GM18858 (cell line): Measurements from ENCODE around the gene ST6GALNAC4.

Experiments
- ATAC-seq: cut with Tn5 transposase; IDR thresholded peaks from one replicate; pipeline ENCODE4 v1.9.1; 2021; ENCODE audit not compliant: unreplicated experiment

Gene ST6GALNAC4, protein sequence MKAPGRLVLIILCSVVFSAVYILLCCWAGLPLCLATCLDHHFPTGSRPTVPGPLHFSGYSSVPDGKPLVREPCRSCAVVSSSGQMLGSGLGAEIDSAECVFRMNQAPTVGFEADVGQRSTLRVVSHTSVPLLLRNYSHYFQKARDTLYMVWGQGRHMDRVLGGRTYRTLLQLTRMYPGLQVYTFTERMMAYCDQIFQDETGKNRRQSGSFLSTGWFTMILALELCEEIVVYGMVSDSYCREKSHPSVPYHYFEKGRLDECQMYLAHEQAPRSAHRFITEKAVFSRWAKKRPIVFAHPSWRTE

DNA sequence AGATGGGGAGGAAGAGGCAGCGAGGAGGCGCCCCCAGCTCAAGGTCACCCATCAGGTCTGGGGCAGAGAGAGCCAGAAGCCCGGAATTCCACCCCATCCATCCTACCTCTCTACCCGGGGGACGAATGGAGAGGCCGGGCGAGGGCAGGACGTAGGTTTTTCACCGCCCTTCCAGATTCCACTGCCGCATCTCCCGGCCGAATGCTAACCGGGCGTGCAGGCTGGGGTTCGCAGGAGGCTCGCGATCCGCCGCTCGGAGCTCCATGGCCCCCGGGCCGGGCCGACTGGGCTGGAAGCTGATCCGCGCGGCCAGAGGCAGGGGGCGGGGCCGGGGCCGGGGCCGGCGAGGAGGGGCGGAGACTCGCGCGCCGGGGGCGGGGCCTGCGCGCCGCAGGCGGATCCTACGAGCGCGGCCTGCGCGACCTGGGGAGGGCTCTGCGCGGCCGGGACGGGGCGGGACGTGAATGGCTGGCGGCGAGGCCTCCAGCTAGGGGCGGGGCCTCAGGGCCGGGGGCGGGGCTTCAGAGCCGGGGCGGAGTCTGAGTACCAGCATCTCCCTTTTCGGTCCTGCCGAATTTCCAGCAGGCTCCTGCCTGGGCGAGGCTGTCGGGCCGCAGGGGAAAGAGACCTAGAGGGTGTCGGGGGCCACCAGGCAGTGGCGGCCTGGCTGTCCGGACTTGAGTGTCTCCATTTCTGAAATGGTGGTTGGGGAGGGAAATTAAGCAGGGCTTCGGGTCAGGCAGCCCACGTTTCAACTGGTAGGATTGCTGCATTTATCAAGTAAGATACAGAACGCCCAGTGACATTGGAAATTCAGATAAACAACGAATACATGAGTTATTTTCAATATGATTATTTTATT, at the start of gene ST6GALNAC4:
ST6GALNAC4 (minus strand) TSS at position 322 of the 862 bp plus-strand sequence. CDS start 622 bp downstream, outside the sequence.
- ATAC-seq = peak; percentile 32

DNA sequence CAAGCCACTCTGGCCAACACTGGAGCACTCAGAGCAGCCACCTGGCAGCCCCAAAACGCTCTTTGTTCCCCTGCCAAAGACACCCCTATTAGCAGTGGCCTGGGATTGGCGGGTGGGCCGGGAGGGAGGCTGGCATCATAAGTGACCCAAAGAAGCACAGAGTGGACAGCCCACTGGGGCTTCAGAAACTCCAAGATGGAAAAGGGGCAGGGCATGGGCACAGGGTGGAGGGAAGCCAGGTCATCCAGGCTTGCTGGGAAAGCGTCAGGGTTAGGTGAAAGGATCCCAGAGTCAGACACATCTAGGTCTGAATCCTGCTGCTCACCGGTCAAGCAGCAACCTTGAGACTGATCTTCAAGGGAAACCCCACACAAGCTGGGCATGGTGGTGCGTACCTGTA, 49.1 kb upstream of the ST6GALNAC4 start:
- ATAC-seq = no peak

DNA sequence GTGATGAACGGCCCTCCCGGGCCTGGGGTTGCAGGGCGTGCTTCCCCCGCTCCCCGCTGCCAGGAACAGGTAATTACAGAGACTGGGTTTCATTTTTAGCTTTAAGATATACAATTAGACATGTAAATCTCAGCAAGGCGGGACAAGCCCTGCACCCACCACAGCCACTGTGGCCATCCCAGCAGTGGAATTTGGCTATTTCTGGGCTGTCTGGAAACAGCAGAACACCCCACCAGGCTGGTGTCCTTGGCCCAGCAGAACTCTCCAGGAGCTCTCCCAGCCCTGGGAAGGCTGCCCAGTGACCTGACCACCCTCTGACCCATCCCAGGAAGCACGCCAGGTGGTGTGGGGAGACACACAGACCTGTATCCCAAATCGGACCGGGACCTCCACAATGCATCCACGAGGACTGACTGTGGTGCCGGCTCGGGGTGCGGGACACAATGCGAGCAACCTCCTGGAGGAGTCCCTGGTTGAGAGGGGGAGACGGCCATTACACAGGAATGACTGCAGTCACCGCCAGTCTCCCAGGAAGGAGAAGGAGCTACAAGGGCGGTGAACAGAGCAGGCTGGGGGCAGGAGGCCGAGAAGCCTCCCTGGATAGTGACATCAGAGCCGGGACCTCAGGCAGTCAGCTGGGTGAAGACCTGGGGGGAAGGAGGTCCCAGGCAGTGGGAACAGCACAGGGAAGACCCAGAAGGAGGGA, 46.7 kb upstream of the ST6GALNAC4 start:
- ATAC-seq = no peak

DNA sequence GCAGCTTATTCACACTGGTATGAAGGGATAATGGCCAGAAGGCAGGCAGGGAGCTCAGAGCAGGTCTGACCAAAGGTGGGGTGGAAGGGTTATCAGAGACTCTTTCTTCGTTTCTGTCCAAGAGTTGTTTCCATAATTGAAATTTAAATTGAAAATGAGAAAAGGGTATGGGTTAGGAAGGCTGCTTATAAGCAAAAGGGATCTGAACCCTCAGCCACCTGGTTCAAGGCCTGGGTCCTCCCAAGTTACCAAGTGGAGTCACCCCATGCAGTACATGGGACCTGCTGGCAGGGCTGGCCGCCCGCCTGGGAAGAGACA, 46.2 kb upstream of the ST6GALNAC4 start:
- no peak for ATAC-seq

DNA sequence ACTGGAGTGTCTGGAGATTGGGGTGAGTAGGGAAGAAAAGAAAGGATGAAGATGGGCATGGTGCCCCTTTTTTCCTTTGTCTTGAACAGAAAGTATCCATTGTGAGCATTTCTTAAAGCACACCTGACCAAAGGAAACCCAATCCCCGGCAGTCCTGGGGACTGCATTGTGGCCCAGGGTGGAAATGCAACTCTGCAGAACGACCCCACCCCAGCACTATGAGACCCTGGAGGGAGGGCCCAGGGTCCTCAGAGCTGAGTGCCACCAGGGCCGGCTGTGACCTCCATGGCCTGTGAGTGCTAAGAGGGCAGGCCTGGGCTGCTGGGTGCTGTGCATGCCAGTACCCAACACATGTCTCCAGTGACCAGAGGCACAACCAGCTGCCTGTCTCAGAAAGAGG, 45.4 kb upstream of the ST6GALNAC4 start:
- no peak for ATAC-seq

DNA sequence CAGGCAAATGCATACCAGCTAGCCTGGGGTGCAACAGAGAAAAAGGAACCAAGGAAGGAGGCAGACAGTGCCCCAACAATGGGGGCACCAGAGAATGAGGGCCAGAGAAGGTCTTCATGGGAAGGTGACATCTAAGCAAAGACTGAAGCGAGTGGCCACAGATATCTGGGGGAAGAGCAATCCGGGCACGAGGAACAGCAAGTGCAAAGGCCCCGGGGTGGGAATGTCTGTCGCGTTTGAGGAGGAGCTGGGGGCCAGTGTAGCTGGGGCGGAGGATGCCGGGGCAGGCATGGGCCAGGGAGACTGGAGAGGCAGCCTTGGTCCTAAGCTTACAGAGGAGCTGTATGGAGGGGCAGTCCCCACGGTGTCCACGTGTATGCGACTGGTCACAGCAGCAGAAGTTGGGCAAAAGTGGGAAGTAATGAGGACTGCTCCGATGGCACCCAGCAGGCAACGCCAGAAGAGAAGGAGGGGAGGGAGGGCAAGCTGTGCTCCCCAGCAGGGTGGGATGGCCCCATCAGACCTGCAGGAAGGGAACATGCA, 44.8 kb upstream of the ST6GALNAC4 start:
- no peak for ATAC-seq

DNA sequence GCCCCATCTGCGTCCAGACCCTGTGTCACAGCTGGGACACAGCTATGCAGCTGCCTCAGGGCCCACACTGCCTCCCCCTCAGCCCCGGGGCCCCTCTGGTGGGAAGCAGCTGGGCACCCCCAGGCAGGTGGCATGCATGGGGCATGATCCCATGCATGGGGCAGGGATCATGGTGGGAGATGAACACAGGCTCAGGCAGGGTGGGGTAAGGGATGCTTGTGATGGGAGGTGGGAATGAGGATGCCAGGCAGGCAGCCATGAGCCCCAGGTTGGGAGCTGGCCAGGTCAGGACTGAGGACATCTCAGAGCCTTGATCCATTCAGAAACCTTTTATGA, 44.3 kb upstream of the ST6GALNAC4 start:
- no peak for ATAC-seq

DNA sequence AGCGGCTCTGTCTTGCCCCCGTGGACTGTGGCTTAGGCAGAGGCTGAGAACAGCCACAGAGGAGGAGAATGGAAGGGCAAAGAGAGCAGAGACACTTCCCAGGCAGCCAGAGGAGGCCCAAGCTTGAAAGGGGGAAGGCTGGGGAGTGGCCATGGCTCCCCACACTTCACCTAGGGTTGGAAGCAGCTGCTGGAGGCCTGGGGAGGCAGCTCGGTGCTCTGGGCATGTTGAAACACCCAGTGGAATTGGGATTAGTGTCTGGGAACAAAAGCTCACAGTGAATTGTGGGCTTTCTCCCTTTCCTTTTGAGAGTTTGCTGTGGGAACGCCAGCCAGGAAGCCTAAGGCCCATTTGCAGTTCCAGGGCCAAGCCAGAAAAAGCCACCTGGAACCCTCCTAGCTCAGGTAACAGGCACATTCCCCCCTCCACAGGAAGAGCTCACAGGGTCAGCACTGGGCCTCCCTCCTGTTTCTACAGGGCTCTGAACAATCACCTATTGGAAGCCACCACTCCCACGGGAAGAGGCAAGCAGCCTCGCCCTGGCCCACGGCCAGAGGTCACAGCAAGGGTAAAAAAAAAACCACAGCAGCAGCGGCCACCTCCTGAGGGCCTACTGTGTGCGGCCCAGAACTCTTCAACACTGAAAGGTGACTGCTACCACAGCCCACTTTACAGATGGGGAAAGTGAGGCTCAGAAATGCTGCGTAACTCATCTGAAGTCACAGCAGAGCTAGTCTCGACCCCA, 43.7 kb upstream of the ST6GALNAC4 start:
- ATAC-seq = no peak

DNA sequence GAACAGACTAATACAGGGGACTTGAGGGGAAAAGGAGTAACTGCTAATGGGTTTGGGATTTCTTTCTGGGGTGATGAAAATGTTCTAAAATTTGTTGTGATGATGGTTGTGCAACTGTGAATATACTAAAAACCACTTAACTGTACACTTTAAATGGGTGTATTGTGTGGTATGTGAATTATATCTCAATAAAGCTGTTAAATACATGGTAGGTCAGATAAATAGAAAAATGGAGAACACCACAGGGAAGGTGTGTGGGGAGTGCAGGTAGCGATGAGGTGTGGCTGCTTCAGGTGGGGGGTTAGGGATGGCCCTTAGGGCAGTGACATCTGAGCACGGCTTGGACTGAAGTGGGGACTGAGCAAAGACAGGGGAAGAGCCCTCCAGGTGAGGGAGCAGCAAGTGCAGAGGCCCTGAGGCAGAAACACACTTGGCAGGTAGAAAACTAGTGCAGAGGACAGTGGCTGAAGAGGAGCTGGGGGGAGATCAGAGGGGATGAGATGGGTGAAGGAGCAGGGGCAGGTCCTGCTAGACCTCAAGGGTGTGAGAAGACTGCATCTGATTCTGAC, 43.1 kb upstream of the ST6GALNAC4 start:
- no peak for ATAC-seq

DNA sequence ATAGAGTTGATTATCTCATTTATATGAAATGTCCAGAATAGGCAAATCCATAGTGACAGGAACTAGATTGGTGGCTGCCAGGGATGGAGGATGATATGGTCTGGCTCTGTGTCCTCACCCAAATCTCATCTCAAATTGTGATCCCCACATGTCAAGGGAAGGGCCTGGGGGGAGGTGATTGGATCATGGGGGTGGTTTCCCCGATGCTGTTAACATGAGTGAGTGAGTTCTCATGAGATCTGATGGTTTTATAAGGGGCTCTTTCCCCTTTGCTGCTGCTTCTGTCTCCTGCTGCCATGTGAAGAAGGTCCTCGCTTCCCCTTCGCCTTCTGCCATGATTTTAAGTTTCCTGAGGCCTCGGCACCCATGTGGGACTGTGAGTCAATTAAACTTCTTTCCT, 42.6 kb upstream of the ST6GALNAC4 start:
- ATAC-seq = no peak

DNA sequence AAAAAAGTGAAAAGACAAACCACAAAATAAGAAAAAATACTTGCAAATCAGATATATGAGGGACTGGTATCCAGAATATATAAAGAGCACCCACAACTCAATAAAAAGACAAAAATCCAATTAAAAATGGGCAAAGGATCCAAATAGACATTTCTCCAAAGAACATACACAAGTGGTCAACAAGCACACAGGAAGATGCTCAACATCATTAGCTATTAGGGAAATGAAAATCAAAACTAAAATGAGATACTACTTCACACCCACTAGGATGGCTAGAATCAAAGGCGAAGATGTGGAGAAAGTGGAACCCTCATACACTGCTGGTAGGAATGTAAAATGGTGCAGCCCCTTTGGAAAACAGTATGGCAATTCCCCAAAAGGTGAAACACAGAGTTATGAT, 41.9 kb upstream of the ST6GALNAC4 start:
- ATAC-seq = no peak

DNA sequence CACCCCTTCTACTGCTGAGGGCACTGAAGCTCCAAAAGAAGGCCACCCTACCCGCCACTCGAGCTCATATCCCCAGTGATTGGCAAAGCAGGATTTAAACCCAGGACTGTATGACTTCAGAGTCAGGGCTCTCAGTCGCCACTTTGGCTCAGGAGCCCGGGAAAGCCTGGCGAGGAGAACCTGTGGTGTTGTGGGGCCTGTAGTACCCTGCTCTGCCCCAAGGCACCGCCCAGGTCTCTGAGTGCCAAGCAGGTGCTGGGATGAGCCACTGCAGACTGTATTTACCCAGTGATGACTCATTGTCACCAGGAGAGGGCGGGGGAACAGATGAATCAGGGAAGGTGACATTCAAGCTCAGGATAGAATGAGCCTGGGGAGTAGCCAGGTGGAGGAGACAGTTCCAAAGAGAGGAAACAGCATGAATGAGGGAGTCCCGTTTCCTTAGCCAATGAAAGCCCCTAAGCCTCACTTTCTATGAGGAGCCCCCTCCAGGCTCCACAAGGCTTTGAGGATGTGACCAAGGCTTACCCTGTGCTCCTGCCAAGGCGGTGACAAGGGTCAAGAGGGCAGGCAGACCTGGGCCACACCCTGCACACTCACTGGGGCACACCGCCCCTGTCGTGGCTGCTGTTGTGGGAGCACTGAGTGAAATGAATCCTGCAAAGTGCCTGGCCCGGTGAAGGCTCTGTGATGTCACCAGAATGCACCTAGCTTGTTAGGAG, 38.6 kb upstream of the ST6GALNAC4 start:
- no peak for ATAC-seq

DNA sequence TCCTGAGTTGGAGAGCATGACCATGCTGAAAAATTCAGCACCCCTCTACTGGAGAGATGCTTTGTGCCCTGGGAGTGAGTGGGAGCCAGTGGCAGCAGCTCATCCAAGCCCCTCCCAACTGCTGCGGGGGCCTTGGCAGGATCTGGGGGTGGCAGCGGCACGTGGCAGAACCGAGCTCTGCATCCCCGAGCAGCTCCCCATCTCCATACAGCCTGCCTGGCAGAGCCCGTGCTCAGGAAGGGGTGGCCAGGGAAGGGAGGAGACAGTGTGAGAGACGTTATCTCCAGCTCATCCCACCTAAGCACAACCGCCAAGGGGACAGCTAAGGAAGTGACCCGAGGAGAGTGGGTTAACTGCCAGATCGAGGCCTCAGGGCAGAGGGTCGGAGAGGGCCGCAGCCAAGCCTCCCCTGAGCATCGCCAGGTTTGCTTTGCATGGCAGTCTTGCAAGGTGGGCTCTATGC, 38.0 kb upstream of the ST6GALNAC4 start:
- ATAC-seq = no peak

DNA sequence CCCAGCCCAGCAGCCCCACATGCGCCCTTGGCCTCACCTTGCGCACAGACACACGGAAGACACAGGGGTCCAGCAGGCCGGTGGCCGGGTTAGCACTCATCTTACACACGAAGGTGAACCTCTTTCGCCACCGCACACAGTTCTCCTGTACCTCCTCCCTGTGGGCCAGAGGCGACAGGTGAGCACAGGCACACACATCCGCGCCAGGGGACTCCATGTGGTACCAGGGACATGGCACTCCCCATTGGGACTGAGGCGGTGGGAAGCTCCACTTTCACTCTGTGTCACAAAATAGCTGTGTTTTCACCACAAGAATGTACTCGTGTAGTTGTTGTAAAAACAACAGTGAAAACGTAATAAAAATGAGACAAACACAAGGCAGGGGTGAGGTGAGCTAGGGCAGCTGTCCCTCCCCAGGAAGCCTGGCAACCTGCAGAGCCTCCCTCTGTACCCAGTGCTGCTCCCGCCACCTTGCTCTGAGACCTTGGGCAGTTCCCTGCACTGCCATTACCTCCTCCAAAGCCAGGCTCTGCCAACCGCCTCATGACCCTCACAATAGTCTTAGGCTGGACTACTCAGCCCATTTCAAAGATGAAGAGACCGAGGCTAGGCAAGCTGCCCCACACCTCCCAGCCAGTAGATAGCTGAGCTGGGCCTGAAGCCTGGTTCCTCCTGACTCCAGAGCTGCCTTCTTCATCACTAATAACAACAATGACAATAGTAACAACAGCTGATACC, 37.1 kb upstream of the ST6GALNAC4 start:
- ATAC-seq = no peak

DNA sequence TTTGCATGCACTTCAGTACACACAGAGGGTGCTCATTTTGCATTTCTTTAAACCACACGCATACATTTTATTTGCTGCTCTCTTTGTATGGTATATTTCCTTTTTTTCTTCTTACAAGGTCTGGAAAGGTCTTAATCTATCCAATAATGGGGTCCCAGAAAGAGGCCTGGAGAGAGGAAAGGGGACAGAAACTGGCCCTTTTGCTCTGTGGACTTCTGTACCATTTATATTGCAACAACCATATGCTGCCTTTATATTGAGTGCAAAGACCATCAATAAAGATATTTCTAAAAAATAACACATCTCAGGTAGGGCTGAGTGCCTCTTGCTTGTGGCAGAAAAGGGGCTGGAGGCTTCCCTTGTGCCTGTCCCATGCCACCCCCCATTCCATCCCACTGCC, 36.3 kb upstream of the ST6GALNAC4 start:
- ATAC-seq = no peak

DNA sequence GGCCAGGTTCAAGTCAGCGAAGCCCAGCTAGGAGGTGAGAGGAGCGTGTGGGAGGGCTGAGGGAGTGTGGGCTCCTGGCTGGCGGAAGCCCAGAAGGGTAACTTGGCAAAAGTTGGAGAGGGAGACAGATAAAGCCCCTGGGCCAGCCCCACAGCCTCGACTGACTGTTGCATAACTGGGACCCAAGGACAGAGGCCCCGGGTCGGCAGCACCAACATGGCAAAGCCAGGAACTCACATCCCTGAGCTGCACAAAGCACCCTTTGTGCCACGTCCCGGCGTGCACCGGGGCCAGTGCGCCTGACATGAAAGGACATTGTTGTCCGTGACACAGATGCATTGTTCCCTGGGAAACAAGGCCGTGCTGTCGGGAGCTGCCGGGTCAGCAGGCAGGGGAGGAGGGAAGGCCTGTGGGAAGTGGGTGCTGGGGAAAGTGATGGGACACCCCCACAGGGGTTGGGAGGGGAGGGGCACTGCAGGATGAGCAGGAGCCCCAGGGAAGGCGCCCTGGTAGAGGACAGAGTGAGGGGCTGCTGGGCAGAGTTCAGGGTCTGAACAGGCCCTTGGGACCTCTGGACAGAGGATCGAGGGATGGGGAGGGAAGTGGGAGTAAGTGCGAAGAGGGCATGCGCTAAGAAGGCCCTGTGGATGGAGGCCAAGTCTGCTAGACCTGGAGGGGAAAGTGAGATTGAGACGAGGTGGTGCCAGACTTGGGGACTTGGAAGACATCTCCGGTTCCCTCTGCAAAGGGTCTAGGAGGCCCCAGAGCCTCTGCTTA, 33.9 kb upstream of the ST6GALNAC4 start:
- no peak for ATAC-seq

DNA sequence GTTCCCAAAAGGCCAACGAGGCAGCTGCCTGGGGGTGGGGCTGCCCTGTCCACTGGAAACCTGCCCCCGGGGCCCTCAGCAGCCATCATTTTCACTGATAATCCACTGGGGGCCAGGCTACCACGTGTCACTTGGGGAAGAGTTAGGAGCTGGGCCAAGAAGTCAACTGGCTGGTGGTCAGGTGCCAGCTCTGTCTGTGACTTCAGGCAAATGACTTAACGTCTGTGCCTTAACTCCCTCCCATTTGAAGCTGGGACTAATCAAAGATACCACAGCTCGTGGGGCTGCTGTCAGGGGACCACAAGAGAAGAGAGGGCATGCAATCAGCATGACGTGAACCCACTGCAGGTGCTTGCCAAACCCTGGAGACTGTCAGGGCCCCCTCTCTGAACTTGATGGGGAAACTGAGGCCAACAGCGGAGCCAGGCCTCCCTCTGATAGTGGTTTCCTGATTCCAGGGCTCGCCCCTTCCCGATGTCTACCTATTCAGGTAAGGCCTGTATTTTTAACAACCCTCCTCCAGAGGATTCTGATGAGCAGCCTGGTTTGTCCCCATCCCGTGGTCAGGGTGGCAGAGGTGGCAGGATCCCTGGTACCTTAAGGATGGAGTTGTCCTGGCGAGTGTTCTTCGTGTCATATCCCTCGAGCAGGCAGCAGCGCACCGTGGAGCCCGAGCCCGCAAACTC, 33.1 kb upstream of the ST6GALNAC4 start:
- ATAC-seq = no peak
